ENCODE data around the gene VTN. TPM values are rescaled to one million over a fixed set of nuclear protein-coding genes. Genes with fewer than 3 reads are reported as not detected.

The VTN gene
- total RNA-seq, 1 donor from 2014 or later = 1.3 TPM

DNA sequence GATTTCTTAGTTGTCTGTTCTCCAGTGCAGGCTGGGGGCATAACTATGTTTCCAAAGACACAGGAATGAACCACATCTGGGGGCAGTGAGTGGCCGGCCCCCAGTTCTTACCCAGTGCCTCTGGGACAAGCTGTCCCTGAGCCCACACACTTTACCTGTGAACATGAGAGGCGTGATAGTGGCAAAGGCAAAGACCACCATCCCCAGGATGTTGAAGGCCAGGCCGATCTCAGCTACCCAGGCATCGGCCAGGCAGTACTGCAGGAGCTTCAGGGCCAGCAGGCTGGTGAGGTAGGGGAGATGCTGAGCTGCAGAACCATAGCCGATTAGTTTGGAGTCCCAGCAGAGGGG, 34.3 kb upstream of the VTN start:
- DNase-seq = peak; percentile 30

DNA sequence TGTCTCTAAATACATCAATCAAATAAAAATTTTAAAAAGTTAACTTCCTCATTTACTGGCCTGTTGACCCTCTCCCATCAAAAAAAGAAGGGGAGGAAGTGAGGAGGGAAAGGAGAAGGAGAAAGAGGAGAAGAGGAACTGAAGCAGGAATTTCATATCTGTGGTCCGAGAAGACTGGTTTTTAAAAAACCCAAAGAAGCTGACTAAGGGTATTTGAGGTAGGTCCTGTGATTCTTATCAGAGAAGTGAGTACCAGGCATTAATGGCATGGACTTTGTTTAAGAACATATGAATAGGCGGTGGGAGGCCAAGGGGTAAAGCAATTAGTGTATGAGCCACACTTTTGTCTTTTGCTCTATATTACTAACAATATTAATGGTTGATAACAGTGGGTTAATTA, 33.9 kb upstream of the VTN start:
- ATAC-seq (no peak), DNase-seq (no peak)
- Histone ChIP-seq H3K27me3 (ENCODE audit: low read depth) (no peaks in the 10 kb centered on the region), H3K4me3 (no peak overlapping the region), H3K36me3 (peaks cover 41% of the 10 kb centered on the region), H3K4me1 (peaks cover 36% of the 10 kb centered on the region), H3K27ac (no peak overlapping the region), H3K9me3 (no peaks in the 10 kb centered on the region)
- intact Hi-C loops (cut with DNase I) = no loop called here
- TF ChIP-seq, protein P1, sequence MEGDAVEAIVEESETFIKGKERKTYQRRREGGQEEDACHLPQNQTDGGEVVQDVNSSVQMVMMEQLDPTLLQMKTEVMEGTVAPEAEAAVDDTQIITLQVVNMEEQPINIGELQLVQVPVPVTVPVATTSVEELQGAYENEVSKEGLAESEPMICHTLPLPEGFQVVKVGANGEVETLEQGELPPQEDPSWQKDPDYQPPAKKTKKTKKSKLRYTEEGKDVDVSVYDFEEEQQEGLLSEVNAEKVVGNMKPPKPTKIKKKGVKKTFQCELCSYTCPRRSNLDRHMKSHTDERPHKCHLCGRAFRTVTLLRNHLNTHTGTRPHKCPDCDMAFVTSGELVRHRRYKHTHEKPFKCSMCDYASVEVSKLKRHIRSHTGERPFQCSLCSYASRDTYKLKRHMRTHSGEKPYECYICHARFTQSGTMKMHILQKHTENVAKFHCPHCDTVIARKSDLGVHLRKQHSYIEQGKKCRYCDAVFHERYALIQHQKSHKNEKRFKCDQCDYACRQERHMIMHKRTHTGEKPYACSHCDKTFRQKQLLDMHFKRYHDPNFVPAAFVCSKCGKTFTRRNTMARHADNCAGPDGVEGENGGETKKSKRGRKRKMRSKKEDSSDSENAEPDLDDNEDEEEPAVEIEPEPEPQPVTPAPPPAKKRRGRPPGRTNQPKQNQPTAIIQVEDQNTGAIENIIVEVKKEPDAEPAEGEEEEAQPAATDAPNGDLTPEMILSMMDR (IDR thresholded peaks at IDR 0.05) = no peak

More for the DNA sequence above, 34.3 kb upstream of the VTN start:
- H3K36me3 ChIP-seq = peaks cover 36% of the 10 kb centered on the region
- H3K27me3 ChIP-seq (ENCODE audit: low read depth) = no peaks in the 10 kb centered on the region
- no peak overlapping the region for H3K4me3 ChIP-seq
- no peak for ATAC-seq
- H3K4me1 ChIP-seq = peaks cover 36% of the 10 kb centered on the region
- TF ChIP-seq, protein P1 (IDR thresholded peaks at IDR 0.05) = no peak
- intact Hi-C loops (cut with DNase I) = no loop called here
- no peak overlapping the region for H3K27ac ChIP-seq
- no peaks in the 10 kb centered on the region for H3K9me3 ChIP-seq

DNA sequence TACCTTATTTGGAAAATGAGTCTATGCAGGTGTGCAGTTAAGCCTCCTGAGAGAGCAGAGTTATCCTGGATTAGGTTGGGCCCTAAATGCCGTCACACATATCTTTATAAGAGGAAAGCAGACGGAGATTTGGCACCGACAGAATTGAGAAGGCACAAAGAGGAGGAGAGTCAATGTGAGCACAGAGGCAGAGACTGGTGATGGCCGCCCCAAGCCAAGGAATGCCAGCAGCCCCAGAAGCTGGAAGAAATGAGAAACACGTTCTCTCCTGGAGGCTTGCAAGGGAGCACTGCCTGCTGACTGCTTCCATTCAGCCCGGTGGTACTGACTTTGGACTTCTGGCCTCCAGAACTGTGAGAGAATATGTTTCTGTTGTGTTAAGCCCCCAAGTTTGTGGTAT, 32.7 kb upstream of the VTN start:
- TF ChIP-seq, protein P1 (IDR thresholded peaks at IDR 0.05) = no peak
- no peaks in the 10 kb centered on the region for H3K9me3 ChIP-seq
- H3K27ac ChIP-seq = no peak overlapping the region
- ATAC-seq (no peak), DNase-seq (no peak)
- intact Hi-C loops (cut with DNase I) = no loop called here
- no peak overlapping the region for H3K4me3 ChIP-seq
- H3K36me3 ChIP-seq = peaks cover 50% of the 10 kb centered on the region
- H3K27me3 ChIP-seq (ENCODE audit: low read depth) = no peaks in the 10 kb centered on the region
- H3K4me1 ChIP-seq = peaks cover 36% of the 10 kb centered on the region

DNA sequence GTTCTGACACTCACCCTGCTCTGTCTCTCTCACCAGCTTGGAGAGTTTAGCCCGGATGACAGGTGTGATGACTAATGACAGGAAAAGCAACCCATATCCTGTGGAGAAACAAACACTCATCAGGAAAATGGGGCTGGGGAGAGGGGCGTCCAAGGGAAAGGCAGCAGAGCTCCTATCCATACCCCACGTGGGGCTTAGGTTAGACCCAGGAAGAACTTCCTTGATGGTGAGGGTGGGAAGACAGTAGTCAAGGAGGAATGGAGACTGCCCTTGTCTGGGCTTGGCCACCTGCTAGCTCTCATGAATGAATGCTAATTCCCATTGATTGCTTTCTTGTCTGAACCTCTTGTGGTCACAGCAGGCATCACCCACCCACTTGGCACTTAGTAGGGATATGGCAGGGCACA, 32.1 kb upstream of the VTN start:
- H3K4me3 ChIP-seq = no peak overlapping the region
- no peaks in the 10 kb centered on the region for H3K27me3 ChIP-seq (ENCODE audit: low read depth)
- ATAC-seq (no peak), DNase-seq (no peak)
- peaks cover 56% of the 10 kb centered on the region for H3K36me3 ChIP-seq
- H3K27ac ChIP-seq = no peak overlapping the region
- H3K4me1 ChIP-seq = peaks cover 36% of the 10 kb centered on the region
- TF ChIP-seq, protein P1 (IDR thresholded peaks at IDR 0.05) = no peak
- no peaks in the 10 kb centered on the region for H3K9me3 ChIP-seq
- intact Hi-C loops (cut with DNase I) = no loop called here

DNA sequence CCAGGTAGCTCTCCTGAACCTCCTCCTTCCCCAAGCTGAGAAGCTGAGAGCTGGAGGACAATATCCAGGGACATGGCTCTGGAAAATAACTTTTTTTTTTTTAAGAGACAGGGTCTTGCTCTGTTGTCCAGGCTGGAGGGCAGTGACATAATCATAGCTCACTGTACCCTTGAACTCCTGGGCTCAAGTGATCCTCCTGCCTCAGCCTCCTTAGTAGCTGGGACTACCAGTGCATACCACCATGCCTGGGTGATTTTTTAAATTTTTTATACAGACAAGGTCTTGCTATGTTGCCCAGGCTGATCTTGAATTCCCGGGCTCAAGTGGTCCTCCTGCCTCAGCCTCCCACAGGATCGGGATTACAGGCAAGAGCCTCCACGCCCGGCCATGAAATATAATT, 29.7 kb upstream of the VTN start:
- no peak overlapping the region for H3K4me3 ChIP-seq
- DNase-seq (no peak), ATAC-seq (no peak)
- TF ChIP-seq, protein P1 (IDR thresholded peaks at IDR 0.05) = no peak
- intact Hi-C loops (cut with DNase I) = no loop called here
- peaks cover 80% of the 10 kb centered on the region for H3K36me3 ChIP-seq
- peaks cover 19% of the 10 kb centered on the region for H3K4me1 ChIP-seq
- H3K9me3 ChIP-seq = no peaks in the 10 kb centered on the region
- no peaks in the 10 kb centered on the region for H3K27me3 ChIP-seq (ENCODE audit: low read depth)
- H3K27ac ChIP-seq = no peak overlapping the region

All from lower lobe of right lung (tissue), 2 donors.